Type B pancreatic cell (in vitro differentiated cells): Measurements from ENCODE around the gene CLCN4. TPM values are rescaled to one million over a fixed set of nuclear protein-coding genes. Genes with fewer than 3 reads are reported as not detected.

ENCODE experiments used
- DNase-seq: peaks from one replicate; pipeline ENCODE4 v3.0.0; 2021; ENCODE audit warnings: mixed read lengths; ENCODE audit not compliant: unreplicated experiment; ENCODE audit errors: extremely low spot score
- H3K27ac Mint-ChIP-seq: 2 replicates; pipeline ENCODE4 v1.8.0; 2021; ENCODE audit warnings: mild to moderate bottlenecking, mixed read lengths
- H3K27me3 Mint-ChIP-seq: 2 replicates; pipeline ENCODE4 v1.8.0; 2021; ENCODE audit warnings: mixed read lengths
- H3K36me3 Mint-ChIP-seq: 2 replicates; pipeline ENCODE4 v1.8.0; 2021; ENCODE audit warnings: mixed read lengths
- H3K4me1 Mint-ChIP-seq: one replicate; pipeline ENCODE4 v1.8.0; 2021; ENCODE audit warnings: mixed read lengths; ENCODE audit not compliant: unreplicated experiment
- H3K4me3 Mint-ChIP-seq: 2 replicates; pipeline ENCODE4 v1.8.0; 2021; ENCODE audit warnings: mild to moderate bottlenecking, mixed read lengths
- H3K9me3 Mint-ChIP-seq: 2 replicates; pipeline ENCODE4 v1.8.0; 2021; ENCODE audit warnings: mixed read lengths
- CTCF ChIP-seq: fragments of 200-600 bp; sonication (generic); conservative IDR thresholded peaks from 2 replicates; pipeline ENCODE4 v1.5.0; 2021; ENCODE audit warnings: antibody characterized with exemption, mild to moderate bottlenecking
- total RNA-seq: library from RNA; stranded (reverse); gene quantifications from 2 replicates; pipeline ENCODE4 v1.2.1, GENCODE V29; 2021; ENCODE audit warnings: low replicate concordance

Gene CLCN4
- total RNA-seq, 1 donor from 2014 or later, result 13.0 TPM

DNA sequence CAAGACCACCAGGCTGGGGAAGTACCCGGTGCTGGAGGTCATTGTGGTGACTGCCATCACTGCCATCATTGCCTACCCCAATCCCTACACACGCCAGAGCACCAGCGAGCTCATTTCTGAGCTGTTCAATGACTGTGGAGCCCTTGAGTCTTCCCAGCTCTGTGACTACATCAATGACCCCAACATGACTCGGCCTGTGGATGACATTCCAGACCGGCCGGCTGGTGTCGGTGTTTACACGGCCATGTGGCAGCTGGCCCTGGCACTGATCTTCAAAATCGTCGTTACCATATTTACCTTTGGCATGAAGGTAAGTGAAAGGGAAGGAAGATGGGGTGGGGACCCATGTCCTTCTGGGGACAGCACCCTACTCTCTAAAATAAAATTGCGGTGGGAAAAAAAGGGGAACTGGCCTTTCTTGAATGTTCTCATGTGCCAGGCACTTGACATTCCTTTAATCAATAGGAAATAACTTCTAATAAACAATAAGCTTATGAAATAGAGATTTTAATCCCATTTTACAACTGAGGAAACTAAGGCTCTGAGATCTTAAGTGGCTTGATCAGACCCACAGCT, 51.6 kb downstream of the CLCN4 start:
- Mint-ChIP-seq H3K9me3 (peaks cover 6% of the 10 kb centered on the region), H3K27ac (no peak overlapping the region), H3K27me3 (no peaks in the 10 kb centered on the region), H3K4me1 (no peaks in the 10 kb centered on the region), H3K4me3 (no peak overlapping the region), H3K36me3 (peaks cover 5% of the 10 kb centered on the region)
- no peak for TF ChIP-seq CTCF
- DNase-seq, result no peak

DNA sequence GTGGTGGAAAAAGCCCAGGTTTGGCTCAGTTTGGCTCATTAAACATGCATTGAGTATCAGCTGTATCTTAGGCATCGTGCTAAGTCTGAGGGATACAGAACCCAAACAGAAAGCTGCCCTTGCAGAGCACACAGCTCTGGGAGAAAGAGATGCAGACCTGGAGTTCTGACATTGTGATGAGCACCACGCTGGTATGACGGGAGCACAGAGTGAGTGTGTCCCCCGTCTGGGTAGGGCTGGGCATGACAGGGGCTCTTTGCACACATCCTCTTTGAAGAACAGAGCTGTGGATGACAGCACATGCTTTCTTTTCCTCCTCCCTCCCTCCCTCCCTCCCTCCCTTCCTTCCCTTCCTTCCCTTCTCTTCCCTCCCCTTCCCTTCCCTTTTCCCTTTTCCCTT, 52.2 kb downstream of the CLCN4 start:
- Mint-ChIP-seq H3K27me3 (no peaks in the 10 kb centered on the region), H3K27ac (no peak overlapping the region), H3K4me3 (no peak overlapping the region), H3K36me3 (peaks cover 5% of the 10 kb centered on the region), H3K4me1 (no peaks in the 10 kb centered on the region), H3K9me3 (peaks cover 3% of the 10 kb centered on the region)
- no peak for DNase-seq
- TF ChIP-seq CTCF, result no peak

GRCh38 chrX:10212395-10212794, 55.6 kb downstream of the CLCN4 start:
- no peak for DNase-seq
- H3K4me1 Mint-ChIP-seq, result no peaks in the 10 kb centered on the region

DNA sequence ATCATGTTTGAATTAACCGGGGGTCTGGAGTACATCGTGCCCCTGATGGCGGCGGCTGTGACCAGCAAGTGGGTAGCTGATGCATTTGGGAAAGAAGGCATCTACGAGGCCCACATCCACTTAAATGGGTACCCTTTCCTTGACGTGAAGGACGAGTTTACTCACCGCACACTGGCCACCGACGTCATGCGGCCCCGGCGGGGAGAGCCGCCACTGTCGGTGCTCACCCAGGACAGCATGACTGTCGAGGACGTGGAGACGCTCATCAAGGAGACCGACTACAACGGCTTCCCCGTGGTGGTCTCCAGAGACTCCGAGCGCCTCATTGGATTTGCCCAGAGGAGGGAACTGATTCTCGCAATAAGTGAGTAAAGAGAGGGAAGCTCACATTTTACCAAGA, 56.9 kb downstream of the CLCN4 start:
- no peak for TF ChIP-seq CTCF
- DNase-seq, result no peak
- Mint-ChIP-seq H3K9me3 (no peaks in the 10 kb centered on the region), H3K36me3 (peaks cover 5% of the 10 kb centered on the region), H3K4me1 (no peaks in the 10 kb centered on the region), H3K27me3 (no peaks in the 10 kb centered on the region), H3K27ac (no peak overlapping the region), H3K4me3 (no peak overlapping the region)

More at GRCh38 chrX:10212395-10212794, 55.6 kb downstream of the CLCN4 start:
- H3K36me3 Mint-ChIP-seq, result peaks cover 5% of the 10 kb centered on the region
- TF ChIP-seq CTCF, result no peak
- no peaks in the 10 kb centered on the region for H3K27me3 Mint-ChIP-seq
- no peak overlapping the region for H3K4me3 Mint-ChIP-seq
- no peaks in the 10 kb centered on the region for H3K9me3 Mint-ChIP-seq
- H3K27ac Mint-ChIP-seq, result no peak overlapping the region

- H3K4me3 Mint-ChIP-seq, result no peak overlapping the region
- TF ChIP-seq CTCF, result no peak
- DNase-seq, result no peak
- H3K36me3 Mint-ChIP-seq, result no peaks in the 10 kb centered on the region
- no peaks in the 10 kb centered on the region for H3K27me3 Mint-ChIP-seq
- H3K4me1 Mint-ChIP-seq, result no peaks in the 10 kb centered on the region
- H3K27ac Mint-ChIP-seq, result no peak overlapping the region
- no peaks in the 10 kb centered on the region for H3K9me3 Mint-ChIP-seq
These were observed 59.4 kb downstream of the CLCN4 start for GRCh38 chrX:10216208-10216607.

- H3K4me3 Mint-ChIP-seq, result no peak overlapping the region
- no peak for DNase-seq
- no peaks in the 10 kb centered on the region for H3K36me3 Mint-ChIP-seq
- no peaks in the 10 kb centered on the region for H3K27me3 Mint-ChIP-seq
- TF ChIP-seq CTCF, result no peak
- no peaks in the 10 kb centered on the region for H3K9me3 Mint-ChIP-seq
- no peaks in the 10 kb centered on the region for H3K4me1 Mint-ChIP-seq
- H3K27ac Mint-ChIP-seq, result no peak overlapping the region
These were observed 60.4 kb downstream of the CLCN4 start for GRCh38 chrX:10217198-10217597.
